Measurements from ENCODE around the gene TAOK1.

GRCh38 chr17:29593591-29594518 is 203.7 kb downstream of the TAOK1 start:
- no peak for TF ChIP-seq GATA2 (IDR thresholded peaks at IDR 0.05; ENCODE audit: low read depth, low read length)
- no peak for TF ChIP-seq GATA3 (IDR thresholded peaks at IDR 0.05; ENCODE audit: low read depth, low read length)

Measured in SH-SY5Y (cell line).